NCI-H1930 (cell line): ENCODE measurements around the gene COLEC11.
"Not testable (repeated sequence)": the region's sequence is repeated elsewhere in the genome, so short reads cannot be mapped to it uniquely, and the experiment has no call there.

Experiments
- DNase-seq, 2 experiments: peaks; one replicate each; lab custom pipeline; 2025; lab: John Stamatoyannopoulos, UW

COLEC11 gene

GRCh38 chr2:3654531-3655225, 59.8 kb downstream of the COLEC11 start:
- DNase-seq: no peak

DNA sequence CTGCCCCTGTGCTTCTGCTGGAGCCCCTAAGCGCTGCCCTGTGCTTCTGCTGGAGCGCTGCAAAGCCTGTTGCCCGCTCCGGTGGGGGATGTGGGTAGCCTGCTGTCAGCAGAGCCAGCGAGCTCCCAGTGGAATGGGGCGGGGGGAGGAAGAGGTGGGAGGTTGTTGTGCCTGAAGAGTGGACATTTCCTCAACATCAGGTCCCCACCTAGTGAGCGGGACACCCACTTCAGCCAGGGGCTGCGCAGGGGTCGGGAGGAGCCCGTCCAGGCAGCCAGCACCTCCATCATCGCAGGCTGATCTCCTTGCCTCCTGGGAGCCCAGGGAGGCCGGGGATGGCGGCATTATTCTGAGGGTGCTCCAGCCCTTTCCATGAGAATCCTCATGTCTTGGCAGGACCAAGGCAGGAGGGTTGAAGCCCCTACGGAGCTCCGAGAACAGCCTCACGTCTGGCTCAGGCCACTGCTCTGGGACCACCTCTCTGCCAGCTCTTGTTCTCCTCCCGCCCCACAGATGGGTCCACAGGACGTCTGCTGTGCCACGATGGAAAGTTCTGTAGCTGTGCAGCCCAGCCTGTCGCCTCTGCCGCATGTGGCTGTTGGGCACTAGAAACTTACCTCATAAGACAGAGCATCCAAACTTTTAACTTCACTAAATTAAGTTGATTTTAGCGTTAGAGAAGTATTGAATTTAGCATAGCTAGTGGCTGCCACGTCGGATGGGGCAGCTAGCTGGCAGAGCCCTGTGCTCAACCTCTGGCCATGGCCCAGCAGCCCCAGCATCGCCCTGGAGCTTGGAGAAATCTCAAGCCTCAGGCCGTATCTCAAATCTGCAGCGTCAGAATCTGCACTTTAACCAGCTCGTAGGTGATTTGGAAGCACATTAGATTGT, 61.2 kb downstream of the COLEC11 start:
- DNase-seq: no peak

DNA sequence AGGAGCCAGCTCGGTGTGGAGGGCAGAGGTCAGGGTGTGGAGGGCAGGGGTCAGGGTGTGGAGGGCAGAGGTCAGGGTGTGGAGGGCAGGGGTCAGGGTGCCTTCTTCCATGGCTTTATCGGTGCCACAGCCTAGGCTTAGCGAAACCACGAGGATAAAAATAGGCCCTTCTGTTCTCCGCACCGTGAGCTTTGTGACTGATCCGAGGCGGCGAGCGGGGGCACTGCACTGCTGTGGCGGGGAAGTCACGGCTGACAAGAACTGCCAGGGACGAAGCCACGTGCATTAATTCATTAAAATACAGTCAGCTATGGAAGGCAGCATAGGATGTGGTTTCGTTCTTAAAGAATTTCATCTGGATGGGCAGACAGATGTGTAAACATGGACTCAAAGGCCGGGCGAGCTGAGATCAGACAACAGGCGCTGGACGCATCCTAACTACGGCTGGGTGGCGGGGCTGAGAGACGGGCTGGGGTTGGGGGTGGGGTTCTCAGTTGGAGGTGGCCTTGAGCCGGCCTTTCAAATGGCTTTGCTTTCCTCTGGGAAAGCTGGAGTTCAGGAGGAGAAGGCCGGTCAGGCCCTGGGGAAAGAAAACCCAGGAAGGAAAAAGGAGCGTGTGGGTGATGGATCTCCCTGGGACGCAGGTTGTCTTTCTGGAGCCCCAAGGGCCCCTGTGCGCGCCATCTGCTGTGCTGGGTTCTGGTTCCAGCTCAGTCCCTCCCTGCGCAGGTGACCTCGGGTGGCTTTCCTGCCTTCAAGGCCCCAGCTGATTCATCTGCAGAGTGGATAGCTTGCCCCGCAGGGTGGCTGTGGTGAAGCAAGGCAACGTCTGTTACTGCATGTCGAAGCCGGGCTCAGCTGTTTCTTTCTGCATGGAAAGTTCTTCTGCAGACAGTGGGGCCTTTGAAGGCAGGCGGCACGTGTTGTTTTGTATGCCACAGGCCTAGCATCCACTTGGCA, 62.1 kb downstream of the COLEC11 start:
- DNase-seq: no peak

DNA sequence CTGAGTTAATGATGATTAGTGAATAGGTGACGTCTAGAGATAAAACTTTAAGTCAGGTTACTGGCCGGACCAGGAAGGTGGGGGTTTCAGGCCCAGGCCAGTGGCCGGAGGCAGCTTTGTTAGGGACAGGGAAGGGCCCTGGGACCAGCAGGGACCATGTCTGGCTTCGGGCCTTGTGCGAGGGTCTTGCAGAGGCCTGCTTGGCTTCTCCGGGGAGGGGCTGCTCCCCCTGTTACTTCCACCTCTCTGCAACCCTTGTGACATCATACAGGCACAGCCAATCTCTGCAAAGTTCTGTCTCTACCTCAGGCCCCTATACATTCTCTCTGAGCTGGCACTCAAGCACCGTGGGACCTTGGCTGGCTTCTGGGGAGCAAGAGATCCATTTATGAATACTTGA, 63.0 kb downstream of the COLEC11 start, which contains the start of gene ALLC:
Gene ALLC, plus strand, starts transcription at position 320 of the 400 bp plus-strand sequence. CDS start 12,958 bp downstream, outside the sequence.
- DNase-seq: no peak

DNA sequence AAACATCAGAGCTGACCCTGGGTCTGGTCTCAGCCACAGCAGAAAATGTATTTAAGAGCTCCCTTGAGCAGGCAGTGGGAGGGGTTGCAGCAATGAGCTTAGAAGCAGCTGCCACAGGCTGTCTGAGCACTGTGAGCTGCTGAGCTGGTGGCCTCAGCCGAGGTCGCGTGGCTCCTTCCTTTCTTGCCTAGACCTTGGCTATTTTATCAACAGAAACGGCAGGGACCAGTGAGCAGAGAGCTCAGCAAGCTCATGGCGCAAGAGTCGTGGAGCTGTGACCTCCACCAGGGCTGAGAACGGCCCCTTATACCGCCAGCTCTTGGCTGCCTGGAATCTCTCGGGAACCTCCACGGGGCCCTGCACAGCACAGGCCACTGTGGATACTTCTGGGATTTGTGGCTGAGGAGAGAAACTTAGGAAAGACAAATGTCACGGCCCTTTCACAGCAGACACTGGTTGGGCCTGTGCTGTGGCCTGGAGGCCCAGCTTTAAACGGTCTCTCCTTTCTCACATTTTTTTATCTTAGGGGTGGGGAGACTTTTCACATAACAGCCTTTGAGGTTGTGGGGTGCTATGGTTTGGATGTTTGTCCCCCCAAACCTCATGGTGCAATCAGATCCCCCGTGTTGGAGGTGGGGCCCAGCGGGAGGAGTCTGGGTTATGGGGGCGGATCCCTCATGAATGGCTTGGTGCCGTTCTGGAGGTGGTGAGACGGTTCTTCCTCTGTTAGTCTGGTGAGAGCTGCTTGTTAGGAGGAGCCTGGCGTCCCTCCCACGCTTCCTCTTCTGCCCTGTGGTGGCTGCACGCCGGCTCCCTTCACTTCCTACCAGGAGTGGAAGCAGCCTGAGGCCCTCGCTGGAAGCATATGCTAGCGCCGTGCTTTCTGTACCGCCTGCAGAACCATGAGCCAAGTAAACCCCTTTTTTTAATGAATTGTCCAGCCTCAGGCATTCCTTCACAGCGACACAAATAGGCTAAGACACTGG, 64.8 kb downstream of the COLEC11 start:
- no peak for DNase-seq

DNA sequence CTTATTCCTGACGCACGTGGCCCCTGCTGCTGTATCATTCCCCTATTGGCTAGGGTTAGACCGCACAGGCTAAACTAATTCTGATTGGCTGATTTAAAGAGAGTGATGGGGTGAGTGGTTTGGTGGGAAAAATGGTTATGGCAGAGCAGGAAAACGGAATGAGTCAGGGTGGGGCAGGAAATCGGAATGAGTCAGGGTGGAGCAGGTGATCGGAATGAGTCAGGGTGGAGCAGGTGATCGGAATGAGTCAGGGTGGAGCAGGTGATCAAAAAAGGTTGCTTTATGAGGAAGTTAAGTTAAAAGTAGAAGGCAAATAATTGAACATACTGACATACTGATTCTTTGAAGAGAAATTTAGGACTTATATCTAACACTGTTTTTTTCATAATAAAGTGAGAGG, 65.7 kb downstream of the COLEC11 start:
- DNase-seq: not testable (repeated sequence)

DNA sequence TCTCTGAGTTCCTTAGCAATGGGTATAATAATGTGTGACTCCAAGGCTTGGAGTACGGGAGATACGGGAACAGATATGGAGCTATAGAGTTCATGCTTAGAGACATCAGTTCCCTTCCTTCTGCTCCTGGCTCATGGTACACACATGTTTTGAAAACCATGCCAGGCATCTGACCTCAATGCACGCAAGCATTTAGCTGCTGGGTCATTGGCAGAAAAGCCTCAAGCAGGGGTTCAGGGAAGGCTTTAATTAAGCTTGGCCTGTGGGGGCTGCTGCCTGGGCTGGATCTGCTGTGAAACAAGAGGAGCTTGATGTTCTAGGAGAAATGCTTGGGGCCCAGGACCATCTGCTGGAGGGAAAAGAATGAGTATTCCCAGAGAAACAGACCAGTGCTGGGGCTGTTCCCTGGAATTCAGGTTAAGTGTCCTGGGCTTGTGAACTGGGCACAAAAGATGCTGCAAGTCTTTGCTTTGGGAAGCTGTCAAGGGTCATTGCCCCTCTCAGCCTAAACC, 66.3 kb downstream of the COLEC11 start:
- no peak for DNase-seq

- DNase-seq: no peak
These were observed 67.3 kb downstream of the COLEC11 start for GRCh38 chr2:3662239-3662638.

DNA sequence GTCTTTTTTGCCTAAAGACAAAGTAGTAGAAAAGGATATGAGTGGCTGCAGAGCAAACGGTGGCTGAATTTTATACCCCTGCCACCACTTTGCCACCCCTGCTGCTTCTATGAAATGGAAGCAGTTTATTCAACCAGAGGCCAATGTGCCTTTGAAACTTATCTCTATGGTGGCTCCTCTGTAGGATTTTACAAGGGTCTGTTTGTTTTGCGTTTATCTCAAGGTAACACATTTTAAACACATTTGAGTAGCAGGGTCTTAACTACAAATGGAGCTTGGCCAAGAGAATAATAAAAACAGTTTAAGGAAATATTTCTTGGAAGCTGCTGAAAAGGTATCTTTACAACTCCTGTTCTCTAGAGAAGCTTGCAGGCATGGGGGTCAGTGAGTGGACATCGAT, 69.2 kb downstream of the COLEC11 start:
- DNase-seq: no peak

- DNase-seq: no peak
These were observed 70.0 kb downstream of the COLEC11 start for GRCh38 chr2:3664925-3665324.

DNA sequence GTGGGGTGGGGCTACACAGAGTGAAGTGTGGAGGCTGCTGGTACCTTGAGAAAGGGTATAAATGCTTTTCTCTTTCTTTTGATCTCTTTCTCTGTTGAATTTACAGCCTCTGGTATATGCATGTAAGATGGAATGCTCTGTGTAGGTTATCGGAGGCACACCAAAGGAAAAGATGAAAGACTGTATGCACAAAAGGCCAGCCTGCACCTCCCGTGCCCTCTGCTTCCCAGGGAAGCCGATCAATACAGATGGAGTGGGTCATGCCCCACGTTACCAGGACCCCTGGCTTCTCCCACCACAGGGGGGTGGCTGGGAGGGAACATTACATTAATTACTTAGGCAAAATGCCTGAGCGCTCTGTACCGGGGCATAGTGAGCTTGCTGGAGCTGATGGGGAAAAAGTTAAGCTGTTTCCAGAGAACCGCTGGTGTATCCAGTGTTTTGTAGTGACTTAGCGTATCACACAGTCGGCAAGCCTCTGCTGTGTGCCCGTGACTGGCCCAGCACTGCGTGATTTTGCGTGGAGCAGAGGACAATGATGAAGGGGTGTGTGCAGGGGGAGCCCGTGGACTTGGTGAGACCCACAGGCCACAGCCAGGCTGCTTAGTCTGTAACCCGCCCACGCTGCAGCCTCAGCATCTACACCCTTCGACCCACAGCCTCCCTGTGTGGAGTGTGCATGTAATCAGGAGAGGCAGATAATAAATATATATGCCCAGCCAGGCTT, 71.1 kb downstream of the COLEC11 start:
- no peak for DNase-seq

GRCh38 chr2:3666613-3666975, 71.7 kb downstream of the COLEC11 start:
- DNase-seq: no peak

DNA sequence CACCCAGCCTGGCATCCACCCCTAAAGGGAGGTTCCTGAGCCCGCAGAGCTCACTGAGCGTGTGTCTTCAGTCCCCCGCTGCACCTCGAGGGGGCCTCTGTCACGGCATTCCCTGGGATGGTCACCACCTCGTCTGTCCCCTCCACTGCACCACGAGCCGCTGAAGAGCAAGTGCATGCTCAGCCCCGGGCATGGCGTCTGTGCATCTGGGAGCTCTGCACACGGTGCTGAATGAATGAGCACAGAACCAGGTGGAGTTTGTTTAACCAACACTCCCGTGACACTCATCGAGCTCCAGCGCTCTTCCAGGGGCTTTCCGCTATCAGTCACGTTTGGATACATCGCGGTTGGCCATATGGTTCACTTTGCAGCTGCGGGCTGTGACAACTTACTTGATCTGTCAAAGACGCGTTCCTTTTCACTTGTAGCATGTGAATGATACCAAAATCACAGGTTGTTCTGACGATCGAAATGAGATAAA, 72.3 kb downstream of the COLEC11 start:
- DNase-seq: no peak

DNA sequence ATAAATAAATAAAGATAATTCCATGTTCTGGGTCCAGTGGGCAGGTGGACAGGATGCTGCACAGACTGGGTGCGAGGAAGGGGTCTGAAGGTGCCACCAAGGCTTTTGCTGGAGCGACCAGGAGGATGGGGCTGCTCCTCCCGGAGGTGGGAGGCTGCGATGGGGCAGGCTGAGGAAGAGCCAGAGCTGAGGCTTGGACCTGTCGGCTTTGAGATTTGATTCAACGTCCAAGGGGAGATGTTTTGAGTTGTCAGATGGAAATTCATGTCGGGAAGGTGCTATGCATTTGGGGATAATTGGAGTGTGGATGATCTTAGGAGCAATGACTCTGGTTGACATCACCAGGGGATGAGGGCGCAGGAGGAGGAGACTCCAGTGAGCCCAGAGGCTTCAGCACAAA, 74.7 kb downstream of the COLEC11 start:
- no peak for DNase-seq

GRCh38 chr2:3670376-3670775, 75.5 kb downstream of the COLEC11 start:
- DNase-seq: no peak

GRCh38 chr2:3670941-3671340, 76.0 kb downstream of the COLEC11 start:
- no peak for DNase-seq

DNA sequence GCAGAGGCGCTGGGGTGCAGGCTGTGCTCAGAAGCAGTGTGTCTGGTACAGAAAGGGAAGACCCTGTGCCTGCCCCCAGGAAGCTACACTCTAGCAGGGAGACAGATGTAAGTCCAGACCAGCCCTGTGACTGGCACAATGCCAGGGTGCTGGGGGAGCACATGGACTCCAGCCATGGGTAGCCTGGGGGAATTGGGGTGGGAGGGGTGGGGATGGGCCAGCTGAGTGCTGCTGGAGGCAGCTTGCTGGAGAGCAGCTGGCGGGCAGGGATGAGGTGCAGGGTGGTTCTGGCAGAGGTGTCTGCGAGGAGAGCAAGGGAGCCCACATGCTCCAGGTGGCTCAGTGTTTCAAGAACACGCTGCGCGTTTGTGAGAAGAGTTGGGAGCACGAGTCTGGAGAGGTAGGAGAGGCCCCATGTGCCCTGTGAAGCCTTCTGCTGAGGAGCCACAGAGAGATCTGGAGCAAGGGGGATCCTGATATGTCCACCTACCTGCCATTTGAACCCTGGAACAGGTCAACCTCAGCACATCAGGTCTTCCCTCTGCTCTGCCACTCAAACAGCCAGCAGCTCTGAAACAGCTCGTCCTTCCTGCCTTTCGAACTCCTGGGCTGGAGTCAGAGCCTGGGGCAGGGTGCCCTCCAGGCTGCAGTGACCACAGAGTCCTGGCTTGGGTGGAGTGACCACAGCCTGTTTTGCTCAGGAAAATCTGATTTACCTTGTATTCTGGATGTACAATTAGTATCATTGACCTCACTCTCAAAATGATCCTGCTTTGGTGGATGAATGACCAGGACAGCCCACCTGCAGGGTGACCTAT, 78.2 kb downstream of the COLEC11 start:
- DNase-seq: no peak

DNA sequence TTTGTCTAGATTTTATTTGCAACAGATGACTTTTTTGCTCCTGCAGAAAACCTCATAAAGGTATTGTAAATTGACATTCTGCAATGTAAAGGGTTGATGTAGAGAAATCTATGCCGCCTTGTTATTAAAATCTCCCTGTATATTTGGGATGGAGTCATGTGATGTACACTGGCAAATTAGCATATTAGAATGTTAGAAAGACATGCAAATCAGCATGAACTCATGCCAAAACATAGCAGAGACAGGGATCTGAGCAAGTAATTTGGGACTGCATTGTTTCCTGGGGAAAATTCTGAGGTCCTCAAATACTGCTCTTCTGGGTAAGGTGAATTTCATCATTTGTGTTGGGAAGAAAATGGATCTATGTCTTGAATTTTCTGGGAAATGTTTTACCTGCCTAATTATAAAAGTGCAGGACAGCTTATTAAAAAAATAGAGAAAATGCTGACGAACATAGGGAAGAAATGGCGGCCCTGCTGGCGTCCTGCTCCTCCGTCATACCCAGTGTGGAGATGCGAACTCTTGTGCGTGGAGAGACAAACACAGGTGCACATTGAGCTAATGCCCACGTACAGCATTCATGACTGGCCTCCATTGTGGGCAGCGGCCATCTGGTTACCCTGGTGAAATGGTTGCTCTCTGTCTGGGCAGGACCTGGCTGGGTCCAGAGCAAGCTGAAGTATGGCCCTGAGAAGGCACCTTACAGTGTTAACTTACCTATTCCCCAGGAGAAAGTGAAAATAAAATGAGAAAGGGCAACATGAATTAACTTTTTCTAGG, 79.3 kb downstream of the COLEC11 start:
- no peak for DNase-seq
